WI38 (cell line): Measurements from ENCODE around the gene PRND.

Source experiments
- H3K4me3 ChIP-seq: 2 replicates; pipeline ENCODE4 v1.5.1; 2011; ENCODE audit warnings: low read depth, mild to moderate bottlenecking, control low read depth, low read length
- CTCF ChIP-seq: IDR thresholded peaks from 2 replicates; pipeline ENCODE4 v1.5.1; 2012; ENCODE audit warnings: low read depth, mild to moderate bottlenecking, control low read depth, low read length

The PRND gene

DNA sequence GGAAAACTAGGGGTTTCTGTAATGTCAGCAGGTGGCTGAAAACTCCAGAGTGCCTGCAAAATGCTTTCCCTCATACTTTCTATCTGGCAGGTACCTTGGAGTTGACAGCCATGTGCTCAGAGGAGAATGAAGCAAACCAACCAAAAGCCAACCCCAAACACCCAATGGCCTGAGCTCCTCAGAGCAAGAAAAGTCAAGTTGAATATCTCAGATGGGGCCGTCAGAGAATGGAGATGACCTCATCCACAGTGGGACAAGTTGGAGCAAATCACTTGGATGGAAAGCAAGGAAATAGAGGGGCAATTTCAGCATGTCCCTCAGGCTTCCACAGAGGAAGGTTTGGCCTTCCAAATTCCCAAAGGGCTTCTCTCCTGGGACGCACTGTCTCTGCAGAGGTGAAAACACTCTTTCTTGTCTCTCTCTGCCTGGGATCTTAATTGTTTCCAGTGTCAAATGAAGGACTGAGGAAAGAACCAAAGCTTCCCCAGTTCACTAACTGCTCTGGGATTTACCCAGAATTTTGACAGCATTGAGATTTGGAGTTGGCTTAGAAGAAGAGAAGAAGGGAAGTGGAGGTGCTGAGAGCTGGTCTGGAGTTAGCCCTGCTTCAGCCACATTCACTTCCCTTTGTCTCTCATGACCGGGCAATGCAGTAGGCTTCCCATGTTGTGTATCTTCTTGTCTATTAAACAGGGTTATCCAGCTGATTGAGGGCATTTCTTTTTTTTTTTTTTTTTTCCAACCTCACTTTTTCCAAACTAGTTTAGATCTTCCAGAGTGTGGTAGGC is 42.2 kb downstream of the PRND start:
- no peak for TF ChIP-seq CTCF
- no peak overlapping the region for H3K4me3 ChIP-seq

GRCh38 chr20:4764805-4765204 is 43.1 kb downstream of the PRND start:
- TF ChIP-seq CTCF, result no peak
- H3K4me3 ChIP-seq, result no peak overlapping the region

DNA sequence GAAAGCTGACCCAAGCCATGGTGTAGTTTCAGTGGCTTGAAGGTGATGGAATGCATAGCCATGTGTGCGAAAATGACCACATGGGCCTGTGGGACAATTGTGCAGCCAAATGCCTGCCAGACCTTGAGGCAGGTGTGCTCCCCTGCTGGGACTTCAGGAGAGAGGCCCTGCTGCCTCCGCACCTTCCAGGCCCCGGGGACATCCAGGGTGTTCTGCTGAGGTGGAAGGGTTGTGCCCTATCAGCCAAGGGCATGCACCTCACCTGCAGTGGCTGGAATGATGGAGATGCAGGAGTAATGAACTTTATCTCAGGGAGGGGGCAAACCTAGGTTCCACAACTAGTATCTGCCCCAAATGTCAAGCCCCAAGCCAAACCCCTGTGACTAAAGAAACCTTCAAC is 44.0 kb downstream of the PRND start:
- no peak for TF ChIP-seq CTCF
- H3K4me3 ChIP-seq, result no peak overlapping the region

GRCh38 chr20:4766631-4767030 is 44.9 kb downstream of the PRND start:
- TF ChIP-seq CTCF, result no peak
- no peak overlapping the region for H3K4me3 ChIP-seq

- H3K4me3 ChIP-seq, result no peak overlapping the region
- no peak for TF ChIP-seq CTCF
These were observed 45.4 kb downstream of the PRND start for GRCh38 chr20:4767084-4767483.

DNA sequence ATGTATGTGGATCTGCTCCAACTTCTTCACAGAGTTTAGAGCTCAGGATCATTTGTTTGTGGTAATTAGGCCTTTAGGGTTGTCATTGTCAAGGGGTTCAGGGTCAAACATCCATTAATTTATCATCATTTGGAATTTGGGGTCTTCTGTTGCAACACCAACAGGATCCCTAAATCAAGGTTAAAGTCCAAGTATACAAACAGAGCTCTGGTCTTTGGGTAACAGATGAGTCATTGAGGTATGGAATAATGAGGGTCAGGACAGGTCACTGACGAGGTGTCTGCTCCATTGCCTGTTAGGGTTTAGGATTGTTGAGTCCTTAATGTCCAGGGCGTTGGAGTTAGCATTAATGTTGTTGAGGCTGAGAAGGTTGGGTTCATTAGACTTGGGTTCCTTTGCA is 47.6 kb downstream of the PRND start:
- H3K4me3 ChIP-seq, result no peak overlapping the region
- no peak for TF ChIP-seq CTCF

DNA sequence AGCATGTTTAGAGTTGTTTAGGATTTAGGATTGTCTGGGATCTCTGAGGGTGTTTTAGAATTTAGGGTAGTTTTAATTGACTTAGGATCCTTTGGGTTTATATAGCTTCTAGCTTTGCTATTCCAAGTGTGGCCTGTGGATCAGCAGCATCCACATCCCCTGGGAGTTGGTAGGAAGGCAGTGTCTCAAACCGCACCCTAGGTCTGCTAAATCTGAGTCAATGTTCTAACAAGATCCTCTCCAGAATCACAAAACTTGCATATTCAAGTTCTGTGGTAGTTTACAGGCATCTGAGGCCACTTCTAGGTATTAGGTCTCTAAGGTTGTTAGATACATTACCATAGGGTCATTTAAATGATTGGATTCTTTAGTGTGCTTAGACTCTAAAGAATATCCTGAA is 48.3 kb downstream of the PRND start:
- TF ChIP-seq CTCF, result no peak
- no peak overlapping the region for H3K4me3 ChIP-seq
